ENCODE results near the gene UACA.

DNA sequence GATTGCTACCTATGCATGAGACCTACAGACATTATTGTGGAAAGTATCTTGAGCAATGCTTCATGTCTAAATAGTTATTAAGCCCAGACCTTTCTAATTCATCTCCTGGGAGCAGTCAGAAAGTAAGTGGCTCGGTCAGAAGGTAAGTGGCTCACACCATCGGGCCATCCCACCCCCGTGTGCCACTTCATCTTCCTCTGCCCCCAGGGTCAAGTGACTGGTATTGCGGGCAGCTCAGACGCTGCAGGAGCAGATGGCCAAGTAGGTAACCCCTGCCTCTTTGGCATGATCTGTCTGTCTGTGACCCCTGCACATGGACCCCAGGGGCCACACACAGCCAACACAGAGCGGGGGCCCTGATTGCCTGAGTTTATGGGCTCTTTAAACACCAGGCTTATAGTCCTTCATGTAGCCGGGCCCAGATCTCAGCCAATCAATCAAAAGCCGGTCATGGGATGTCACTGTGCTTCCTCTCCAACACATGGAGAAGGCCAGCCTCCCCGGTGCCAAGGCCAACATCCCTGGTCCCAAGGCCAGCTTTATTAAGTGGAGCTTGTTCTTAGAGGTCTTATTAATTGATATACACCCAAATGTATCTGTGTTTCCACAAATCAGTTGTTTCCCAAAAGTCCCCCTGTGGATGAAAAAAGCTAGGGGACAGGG lies 47.7 kb upstream of the UACA start:
- TF ChIP-seq POLR2A (IDR thresholded peaks at IDR 0.05; ENCODE audit: control extremely low read depth in 1 of 2, low read depth in 2 of 2, low read length in 2 of 2) (no peak), CTCF (IDR thresholded peaks at IDR 0.05; ENCODE audit: control extremely low read depth in 1 of 3, insufficient read depth in 1 of 3, low read depth in 1 of 3, low read length in 3 of 3) (peak in 2 of 3 experiments; percentile 12 to 23; a peak in 2 of 4 replicates), KDM1A (IDR thresholded peaks at IDR 0.05; ENCODE audit: borderline replicate concordance, low read length) (no peak), POLR2AphosphoS5 (IDR thresholded peaks at IDR 0.05; ENCODE audit: low read depth, low read length) (no peak), YY1 (IDR thresholded peaks at IDR 0.05; ENCODE audit: low read depth, low read length) (no peak)
